ES-I3 (cell line): Measurements from ENCODE around the gene NINJ1.

ENCODE experiments used
- H3K36me3 ChIP-seq: 2 replicates; pipeline ENCODE4 v1.6.1; 2013; ENCODE audit warnings: mild to moderate bottlenecking, low read length, control low read depth, moderate library complexity; ENCODE audit not compliant: insufficient read depth
- H3K4me1 ChIP-seq: 2 replicates; pipeline ENCODE4 v1.6.1; 2013; ENCODE audit warnings: mild to moderate bottlenecking, control low read depth, low read length; ENCODE audit not compliant: insufficient read depth
- H3K9ac ChIP-seq: 2 replicates; pipeline ENCODE4 v1.6.1; 2013; ENCODE audit warnings: low read depth, mild to moderate bottlenecking, low read length, moderate library complexity
- H3K9me3 ChIP-seq: 2 replicates; pipeline ENCODE4 v1.6.1; 2013; ENCODE audit warnings: mild to moderate bottlenecking, low read length, moderate library complexity; ENCODE audit not compliant: control insufficient read depth, insufficient read depth

Gene NINJ1

GRCh38 chr9:93169444-93169843 lies 35.4 kb upstream of the NINJ1 start:
- Histone ChIP-seq H3K4me1 (no peaks in the 10 kb centered on the region), H3K9ac (no peak overlapping the region), H3K36me3 (no peaks in the 10 kb centered on the region), H3K9me3 (no peaks in the 10 kb centered on the region)

- Histone ChIP-seq H3K9me3 (no peaks in the 10 kb centered on the region), H3K36me3 (no peaks in the 10 kb centered on the region), H3K4me1 (no peaks in the 10 kb centered on the region), H3K9ac (no peak overlapping the region)
These were observed 34.5 kb upstream of the NINJ1 start for GRCh38 chr9:93168581-93168980.

GRCh38 chr9:93167838-93168237 lies 33.8 kb upstream of the NINJ1 start:
- Histone ChIP-seq H3K9me3 (no peaks in the 10 kb centered on the region), H3K36me3 (no peaks in the 10 kb centered on the region), H3K9ac (no peak overlapping the region), H3K4me1 (no peaks in the 10 kb centered on the region)

- Histone ChIP-seq H3K36me3 (no peaks in the 10 kb centered on the region), H3K4me1 (no peaks in the 10 kb centered on the region), H3K9ac (no peak overlapping the region), H3K9me3 (no peaks in the 10 kb centered on the region)
These were observed 33.1 kb upstream of the NINJ1 start for GRCh38 chr9:93167185-93167584.

GRCh38 chr9:93166699-93167098 lies 32.6 kb upstream of the NINJ1 start:
- Histone ChIP-seq H3K36me3 (no peaks in the 10 kb centered on the region), H3K4me1 (no peaks in the 10 kb centered on the region), H3K9ac (no peak overlapping the region), H3K9me3 (no peaks in the 10 kb centered on the region)

- Histone ChIP-seq H3K9me3 (no peaks in the 10 kb centered on the region), H3K4me1 (peaks cover 4% of the 10 kb centered on the region; the same call in 1 of the 2 replicates), H3K9ac (no peak overlapping the region), H3K36me3 (no peaks in the 10 kb centered on the region)
These were observed 30.0 kb upstream of the NINJ1 start for GRCh38 chr9:93164085-93164484.

GRCh38 chr9:93161786-93162562 lies 27.9 kb upstream of the NINJ1 start:
- H3K9ac ChIP-seq: no peak overlapping the region
- H3K36me3 ChIP-seq: no peaks in the 10 kb centered on the region
- no peaks in the 10 kb centered on the region for H3K9me3 ChIP-seq

GRCh38 chr9:93159601-93160471 lies 25.8 kb upstream of the NINJ1 start:
- Histone ChIP-seq H3K9ac (peak overlapping the region; percentile 13; the same call in 1 of the 2 replicates), H3K36me3 (no peaks in the 10 kb centered on the region), H3K4me1 (peaks cover 4% of the 10 kb centered on the region; the same call in 1 of the 2 replicates), H3K9me3 (no peaks in the 10 kb centered on the region)

More at GRCh38 chr9:93161786-93162562, 27.9 kb upstream of the NINJ1 start:
- peaks cover 4% of the 10 kb centered on the region; the same call in 1 of the 2 replicates for H3K4me1 ChIP-seq

GRCh38 chr9:93156475-93157008 lies 22.5 kb upstream of the NINJ1 start:
- Histone ChIP-seq H3K9me3 (no peaks in the 10 kb centered on the region), H3K9ac (no peak overlapping the region), H3K4me1 (peaks cover 4% of the 10 kb centered on the region; the same call in 1 of the 2 replicates), H3K36me3 (no peaks in the 10 kb centered on the region)

- Histone ChIP-seq H3K36me3 (no peaks in the 10 kb centered on the region), H3K9me3 (no peaks in the 10 kb centered on the region), H3K9ac (no peak overlapping the region), H3K4me1 (peaks cover 4% of the 10 kb centered on the region; the same call in 1 of the 2 replicates)
These were observed 21.8 kb upstream of the NINJ1 start for GRCh38 chr9:93155716-93156474.

GRCh38 chr9:93154293-93154903 lies 20.3 kb upstream of the NINJ1 start:
- H3K9me3 ChIP-seq: no peaks in the 10 kb centered on the region
- no peaks in the 10 kb centered on the region for H3K4me1 ChIP-seq
- no peak overlapping the region for H3K9ac ChIP-seq
- no peaks in the 10 kb centered on the region for H3K36me3 ChIP-seq

GRCh38 chr9:93151097-93151784 lies 17.2 kb upstream of the NINJ1 start:
- Histone ChIP-seq H3K9me3 (no peaks in the 10 kb centered on the region), H3K36me3 (no peaks in the 10 kb centered on the region), H3K4me1 (no peaks in the 10 kb centered on the region), H3K9ac (no peak overlapping the region)

GRCh38 chr9:93149361-93149760 lies 15.3 kb upstream of the NINJ1 start:
- H3K9me3 ChIP-seq: no peaks in the 10 kb centered on the region
- no peaks in the 10 kb centered on the region; the same call in 1 of the 2 replicates for H3K4me1 ChIP-seq
- no peaks in the 10 kb centered on the region for H3K36me3 ChIP-seq
- no peak overlapping the region for H3K9ac ChIP-seq
